ENCODE measurements around the gene CTSS.
A peak's percentile ranks its signal among the peaks of the same experiment; 100 is the strongest.

CTSS gene

GRCh38 chr1:150708595-150708994, 57.0 kb downstream of the CTSS start:
- no peak for TF ChIP-seq CTCF (IDR thresholded peaks at IDR 0.05; ENCODE audit: low read depth, low read length, missing control alignments)
- DNase-seq (ENCODE audit: extremely low read depth, low read depth), result no peak
- H3K4me3 ChIP-seq (replicated peaks; ENCODE audit: low read depth, low read length), result no peak overlapping the region

DNA sequence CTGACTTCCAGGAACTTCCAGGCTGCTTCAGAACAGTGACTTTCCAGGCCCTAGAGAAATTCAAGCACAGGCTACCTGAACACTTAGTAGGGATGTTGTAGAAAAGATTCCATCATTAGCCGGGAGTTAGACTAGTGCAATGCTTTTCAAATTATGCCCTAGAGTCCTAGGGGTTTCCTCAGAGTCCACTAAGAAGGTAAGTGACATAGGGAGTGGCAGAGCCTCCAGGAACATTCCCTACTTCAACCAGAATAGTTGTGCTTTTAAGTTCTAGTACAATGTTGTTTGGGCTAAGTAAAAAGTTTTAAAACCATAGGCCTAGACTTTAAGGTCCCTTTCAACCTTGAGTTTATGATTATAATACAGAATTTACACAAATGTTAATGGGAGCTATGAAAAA, 59.5 kb downstream of the CTSS start:
- no peak for TF ChIP-seq CTCF (IDR thresholded peaks at IDR 0.05; ENCODE audit: low read depth, low read length, missing control alignments)
- no peak for DNase-seq (ENCODE audit: extremely low read depth, low read depth)
- no peak overlapping the region for H3K4me3 ChIP-seq (replicated peaks; ENCODE audit: low read depth, low read length)

- no peak for DNase-seq (ENCODE audit: extremely low read depth, low read depth)
- TF ChIP-seq CTCF (IDR thresholded peaks at IDR 0.05; ENCODE audit: low read depth, low read length, missing control alignments), result no peak
- H3K4me3 ChIP-seq (replicated peaks; ENCODE audit: low read depth, low read length), result no peak overlapping the region
Observed at GRCh38 chr1:150703427-150703826, 62.2 kb downstream of the CTSS start.

GRCh38 chr1:150696995-150697927, 68.3 kb downstream of the CTSS start, which contains the start of gene GOLPH3L:
Gene GOLPH3L, minus strand, starts transcription at chr1:150697154. Its CDS starts 2,316 bp downstream, at chr1:150694838.
- DNase-seq (ENCODE audit: extremely low read depth, low read depth), result peak; percentile 97
- peak within 1 kb of the TSS; percentile 75 for H3K4me3 ChIP-seq (replicated peaks; ENCODE audit: low read depth, low read length)
- TF ChIP-seq CTCF (IDR thresholded peaks at IDR 0.05; ENCODE audit: low read depth, low read length, missing control alignments), result peak; percentile 18

DNA sequence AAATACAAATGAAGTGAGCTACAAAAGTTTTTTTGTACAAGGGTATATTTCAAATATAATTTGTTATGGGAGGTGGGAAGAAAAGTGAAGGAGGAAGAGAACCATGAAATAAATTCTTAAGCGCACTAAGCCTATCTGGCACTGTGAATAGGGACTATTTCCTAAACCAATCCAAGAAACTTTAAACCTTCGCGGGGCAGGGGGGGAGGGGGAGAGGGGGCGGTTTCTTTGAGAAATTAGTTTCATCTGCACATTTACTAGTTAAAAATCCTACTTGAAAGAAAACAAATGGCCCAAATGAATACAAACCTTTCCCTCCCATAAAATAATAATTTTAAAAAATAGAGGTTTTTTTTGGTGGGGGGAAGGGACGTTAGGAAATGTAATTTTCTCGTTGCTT, 69.0 kb downstream of the CTSS start:
- TF ChIP-seq CTCF (IDR thresholded peaks at IDR 0.05; ENCODE audit: low read depth, low read length, missing control alignments), result no peak
- DNase-seq (ENCODE audit: extremely low read depth, low read depth), result no peak
- H3K4me3 ChIP-seq (replicated peaks; ENCODE audit: low read depth, low read length), result peak overlapping the region; percentile 75

DNA sequence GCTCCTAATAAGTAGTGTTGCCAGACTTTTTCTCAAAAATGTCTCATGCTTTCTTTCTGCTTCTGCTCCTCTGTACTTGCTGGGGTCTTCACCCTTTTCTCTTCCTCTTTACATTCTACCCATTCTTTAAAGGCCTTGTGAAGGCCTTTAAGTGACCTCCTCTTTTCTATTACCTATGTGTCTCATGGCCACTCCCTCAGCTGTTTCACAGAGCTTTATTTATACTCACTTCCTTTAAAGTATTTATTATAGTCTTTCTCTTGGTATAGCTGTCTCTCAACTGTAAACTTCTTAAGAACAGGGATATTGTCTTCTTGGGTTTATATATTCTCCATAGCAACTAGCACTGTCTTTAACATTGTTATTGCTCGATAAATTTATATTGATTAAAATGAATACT, 69.4 kb downstream of the CTSS start:
- no peak for DNase-seq (ENCODE audit: extremely low read depth, low read depth)
- H3K4me3 ChIP-seq (replicated peaks; ENCODE audit: low read depth, low read length), result peak overlapping the region; percentile 75
- no peak for TF ChIP-seq CTCF (IDR thresholded peaks at IDR 0.05; ENCODE audit: low read depth, low read length, missing control alignments)
